Posterior vena cava (tissue), 2 donors: ENCODE data around the gene PPAN. TPM values are rescaled to one million over a fixed set of nuclear protein-coding genes. Genes with fewer than 3 reads are reported as not detected.

Experiments used
- DNase-seq: peaks from one replicate; pipeline ENCODE4 v3.0.0-alpha.2; 2020; ENCODE audit warnings: low spot score
- intact Hi-C, 2 donors: fragments of 100-400 bp; cut with DNase I; formaldehyde crosslinking; loops; one replicate each; pipeline versions ENCODE4 v1.14.1 to v1.14.2; 2022 to 2023
- long read RNA-seq, 2 donors: library from polyadenylated mRNA; unstranded; transcript quantifications; one replicate each; pipeline ENCODE4 v2.0.0, GENCODE V29; 2020 to 2021
- total RNA-seq, 2 donors: library from RNA; stranded (reverse); fragmentation: NEBNext Ultra II Directional; extraction: Animal tissue kit (Norgen Biotek cat#: 25700); gene quantifications; one replicate each; pipeline ENCODE4 v1.2.1, GENCODE V29; 2021
- donor health status: DM: yes; HTN: yes; CAD: no.
- donor health status: DM: yes; HTN: yes; CAD: no.

PPAN gene, protein sequence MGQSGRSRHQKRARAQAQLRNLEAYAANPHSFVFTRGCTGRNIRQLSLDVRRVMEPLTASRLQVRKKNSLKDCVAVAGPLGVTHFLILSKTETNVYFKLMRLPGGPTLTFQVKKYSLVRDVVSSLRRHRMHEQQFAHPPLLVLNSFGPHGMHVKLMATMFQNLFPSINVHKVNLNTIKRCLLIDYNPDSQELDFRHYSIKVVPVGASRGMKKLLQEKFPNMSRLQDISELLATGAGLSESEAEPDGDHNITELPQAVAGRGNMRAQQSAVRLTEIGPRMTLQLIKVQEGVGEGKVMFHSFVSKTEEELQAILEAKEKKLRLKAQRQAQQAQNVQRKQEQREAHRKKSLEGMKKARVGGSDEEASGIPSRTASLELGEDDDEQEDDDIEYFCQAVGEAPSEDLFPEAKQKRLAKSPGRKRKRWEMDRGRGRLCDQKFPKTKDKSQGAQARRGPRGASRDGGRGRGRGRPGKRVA
- 10 to 100 TPM; 21.9 to 27.8 TPM for total RNA-seq
- long read RNA-seq, donor 1, transcript PPAN-201 (12 exons, 1,657 nt), result major isoform, 26 of 30 reads
- long read RNA-seq, donor 1, partial matches to known transcripts, result 1 of 30 reads
- long read RNA-seq, donor 1, other reads (novel, unspliced or antisense), result 3 of 30 reads
- long read RNA-seq, donor 2, transcript PPAN-201 (12 exons, 1,657 nt), result major isoform, 53 of 64 reads
- long read RNA-seq, donor 2, partial matches to known transcripts, result 4 of 64 reads
- long read RNA-seq, donor 2, other reads (novel, unspliced or antisense), result 6 of 64 reads

DNA sequence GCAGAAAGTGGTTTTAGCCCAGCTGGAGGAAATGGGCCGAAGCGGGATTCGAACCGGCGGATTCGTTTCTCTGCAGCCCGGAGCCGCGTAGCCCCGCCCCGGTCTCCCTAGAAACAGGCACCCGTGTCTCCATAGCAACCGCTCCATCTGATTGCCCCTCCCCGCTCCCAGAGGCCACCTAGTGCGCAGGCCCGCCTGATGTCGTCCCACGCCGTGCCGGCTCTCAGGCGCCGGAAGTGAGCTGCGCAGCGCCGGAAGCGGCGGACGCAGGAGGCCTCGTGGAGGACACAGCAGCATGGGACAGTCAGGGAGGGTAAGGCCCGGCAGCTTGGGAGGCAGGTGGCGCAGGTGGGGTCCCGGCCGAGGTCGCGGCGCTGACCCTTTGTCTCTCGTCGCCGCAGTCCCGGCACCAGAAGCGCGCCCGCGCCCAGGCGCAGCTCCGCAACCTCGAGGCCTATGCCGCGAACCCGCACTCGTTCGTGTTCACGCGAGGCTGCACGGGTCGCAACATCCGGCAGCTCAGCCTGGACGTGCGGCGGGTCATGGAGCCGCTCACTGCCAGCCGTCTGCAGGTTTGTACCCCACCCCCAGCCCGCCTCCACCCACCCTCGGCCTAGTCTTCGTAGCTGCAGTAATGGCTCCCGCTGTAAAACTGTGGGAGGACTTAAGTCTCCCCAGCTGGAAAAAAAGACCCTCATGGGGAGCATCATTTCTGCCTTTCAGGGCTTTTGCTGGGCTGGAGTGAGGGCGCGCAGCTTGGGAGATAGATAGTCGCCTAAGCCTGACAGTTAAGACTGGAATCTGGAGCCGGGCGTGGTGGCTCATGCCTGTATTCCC is at the start of gene PPAN:
PPAN (plus strand) TSS at position 263 of the 837 bp plus-strand sequence; CDS start at position 296, 33 bp downstream.
- intact Hi-C loops, result no loop called here

DNA sequence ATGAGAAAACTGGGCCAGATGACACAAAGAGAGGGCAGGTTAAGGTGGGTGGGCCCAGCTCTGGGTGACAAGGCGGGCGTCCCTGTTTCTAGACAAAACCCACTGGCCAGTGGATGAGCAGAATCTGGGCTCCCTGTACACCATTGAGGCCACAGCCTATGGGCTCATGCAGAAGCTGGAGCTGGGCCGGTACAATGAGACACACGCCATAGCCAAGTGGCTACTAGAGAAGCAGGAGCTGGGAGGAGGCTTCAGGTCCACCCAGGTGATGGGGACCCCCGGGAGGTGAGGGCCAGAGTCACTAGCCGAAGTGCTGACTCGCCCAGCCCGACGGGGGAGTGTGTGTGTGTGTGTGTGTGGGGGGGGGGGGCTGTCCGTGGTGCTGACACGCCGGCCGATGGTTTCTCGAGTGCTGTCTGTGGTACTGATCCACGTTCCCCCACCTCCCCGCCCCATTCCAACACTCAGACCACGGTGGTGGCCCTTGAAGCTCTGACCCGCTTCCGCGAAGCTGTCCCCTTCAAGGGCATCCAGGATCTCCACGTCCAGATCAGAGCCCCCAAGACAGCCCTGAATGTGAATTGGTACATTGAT is 44.3 kb upstream of the PPAN start:
- intact Hi-C loops, result no loop called here
- DNase-seq, result no peak

More for the DNA sequence above, at the start of gene PPAN:
- peak; percentile 99 for DNase-seq

DNA sequence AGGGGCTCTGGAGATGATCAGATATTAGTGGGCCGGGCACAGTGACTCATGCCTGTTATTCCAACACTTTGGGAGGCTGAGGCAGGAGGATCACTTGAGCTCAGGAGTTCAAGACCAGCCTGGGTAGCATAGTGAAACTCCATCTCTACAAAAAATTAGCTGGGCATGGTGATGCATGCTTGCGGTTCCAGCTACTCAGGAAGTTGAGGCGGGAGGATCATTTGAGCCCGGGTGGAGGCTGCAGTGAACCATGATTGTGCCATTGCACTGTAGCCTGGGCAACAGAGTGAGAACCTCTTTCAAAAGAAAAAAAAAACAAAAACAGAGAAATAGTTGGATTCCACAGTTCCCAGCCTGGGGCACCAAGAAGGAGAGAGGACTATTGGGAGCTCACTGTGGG is 38.0 kb upstream of the PPAN start:
- intact Hi-C loops, result no loop called here
- no peak for DNase-seq

DNA sequence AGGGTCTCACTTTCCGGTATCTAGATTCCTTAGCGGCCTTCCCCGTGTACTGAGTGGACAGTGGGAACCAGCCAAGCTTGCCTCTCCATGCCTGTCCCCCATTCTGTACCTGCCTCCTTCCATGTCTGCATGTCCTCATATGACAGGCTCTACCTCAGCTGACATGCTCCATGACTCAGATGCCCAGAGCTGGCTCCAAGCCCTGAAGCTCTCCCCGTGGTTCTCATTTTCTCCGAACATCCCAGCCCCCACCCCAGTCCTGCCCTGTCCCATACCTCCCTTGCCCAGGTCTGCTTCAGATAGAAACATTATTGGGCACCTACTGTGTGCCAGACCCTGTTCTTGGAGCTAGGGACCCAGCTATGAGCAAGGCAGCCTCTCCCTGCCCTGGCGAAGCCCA is 37.1 kb upstream of the PPAN start:
- DNase-seq, result no peak
- intact Hi-C loops, result no loop called here

DNA sequence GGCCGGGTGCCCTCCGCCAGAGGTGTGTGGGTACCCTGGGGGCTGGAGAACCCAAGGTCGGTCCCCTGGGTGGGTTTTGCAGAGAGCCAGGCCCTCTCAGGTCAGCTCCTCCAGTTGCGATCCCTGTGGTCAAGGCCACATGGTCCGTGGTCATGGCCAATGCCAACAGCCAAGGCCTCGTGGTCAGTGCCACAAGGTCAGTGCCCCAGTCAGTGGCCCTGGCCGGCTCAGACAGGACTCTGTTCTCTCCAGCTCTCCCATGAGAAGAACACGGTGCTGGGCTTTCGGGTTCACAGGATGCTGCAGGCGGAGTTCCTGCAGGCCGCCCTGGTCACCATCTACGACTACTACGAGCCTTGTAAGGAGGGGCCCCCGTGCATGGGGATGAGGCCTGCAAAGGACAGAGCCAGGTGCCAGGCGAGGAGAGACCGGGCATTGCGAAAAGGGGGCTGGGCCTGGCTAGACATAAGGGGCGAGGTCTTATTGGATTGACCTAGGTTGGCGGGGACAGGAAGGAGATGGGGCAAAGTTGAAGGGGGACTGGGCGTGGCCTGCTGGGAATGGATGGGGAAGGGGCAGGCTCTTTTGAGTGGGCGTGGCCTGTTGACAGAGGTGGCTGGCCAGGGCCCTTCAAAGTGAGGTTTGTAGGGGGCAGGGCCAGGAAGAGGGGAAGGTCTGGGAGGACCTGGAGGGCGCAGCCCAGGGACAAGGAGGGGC is 35.3 kb upstream of the PPAN start:
- intact Hi-C loops, result no loop called here
- no peak for DNase-seq

DNA sequence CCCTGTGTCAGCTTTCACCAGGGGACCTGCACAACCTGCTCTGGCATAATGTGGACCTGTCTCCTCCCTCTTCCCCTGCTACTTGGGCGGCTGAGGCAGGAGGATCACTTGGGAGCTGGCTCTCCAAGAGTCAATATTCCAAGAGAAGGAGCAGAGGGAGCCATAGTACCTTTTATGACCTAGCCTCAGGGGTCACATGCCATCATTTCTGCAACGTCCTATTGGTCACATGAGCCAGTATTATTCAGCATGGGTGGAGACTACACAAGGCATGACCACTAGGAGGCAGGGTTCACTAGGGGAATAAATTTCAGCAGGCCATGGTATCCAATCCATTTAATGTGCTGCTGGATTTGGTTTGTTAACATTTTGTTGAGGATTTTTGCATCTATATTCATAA is 32.0 kb upstream of the PPAN start:
- intact Hi-C loops, result no loop called here
- no peak for DNase-seq

DNA sequence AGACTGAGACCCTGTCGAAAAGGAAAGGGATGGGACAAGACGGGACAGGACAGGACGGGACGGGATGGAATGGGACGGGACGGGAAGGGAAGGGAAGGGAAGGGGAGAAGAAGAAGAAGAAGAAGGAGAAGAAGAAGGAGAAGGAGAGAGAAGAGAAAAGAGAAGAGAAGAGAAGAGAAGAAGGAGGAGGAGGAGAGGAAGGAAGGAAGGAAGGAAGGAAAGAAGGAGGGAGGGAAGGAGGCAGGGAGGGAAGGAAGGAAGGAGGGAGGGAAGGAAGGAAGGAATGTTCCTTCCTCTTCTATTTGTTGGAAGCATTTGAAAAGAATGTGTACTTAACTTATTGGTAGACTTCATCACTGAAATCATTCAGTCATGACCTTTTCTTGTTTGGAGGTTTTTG is 29.6 kb upstream of the PPAN start:
- no peak for DNase-seq
- intact Hi-C loops, result no loop called here

DNA sequence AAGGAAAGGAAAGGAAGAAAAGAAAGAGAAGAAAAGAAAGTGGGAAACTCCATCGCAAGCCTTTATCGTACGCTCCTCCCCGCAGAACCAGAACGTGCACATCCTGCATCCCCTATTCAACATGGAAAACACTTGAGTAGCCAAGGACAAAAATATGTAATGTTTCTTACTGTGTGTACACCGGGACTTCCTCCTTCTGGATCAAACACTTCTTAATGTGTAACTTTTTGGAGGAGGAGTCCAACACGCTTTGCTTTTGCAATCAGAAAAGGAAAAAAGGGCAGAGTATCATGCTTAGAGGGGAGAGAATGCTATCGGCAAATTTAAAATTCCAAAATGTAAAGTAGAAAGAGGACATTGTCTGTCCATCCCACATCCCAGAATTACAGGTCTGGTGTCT is 27.8 kb upstream of the PPAN start:
- intact Hi-C loops, result no loop called here
- DNase-seq, result no peak

DNA sequence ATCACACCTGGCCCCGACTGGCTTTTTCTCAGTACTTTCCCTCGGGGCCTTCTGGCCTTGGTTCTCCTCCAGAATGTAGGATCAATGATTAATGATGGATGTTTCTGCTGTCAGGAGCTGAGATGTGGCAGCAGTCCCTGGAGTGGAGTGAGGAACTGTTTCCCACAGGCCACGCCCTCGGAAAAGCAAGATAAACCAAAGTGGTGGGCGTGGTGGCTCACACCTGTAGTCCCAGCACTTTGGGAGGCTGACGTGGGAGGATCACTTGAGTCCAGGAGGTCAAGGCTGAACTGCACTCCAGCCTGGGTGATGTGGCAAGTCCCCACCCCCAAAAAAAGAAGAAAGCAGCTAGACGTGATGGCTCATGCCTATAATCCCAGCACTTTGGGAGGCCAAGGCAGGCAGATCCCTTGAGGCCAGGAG is 27.1 kb upstream of the PPAN start:
- intact Hi-C loops, result no loop called here
- DNase-seq, result no peak

DNA sequence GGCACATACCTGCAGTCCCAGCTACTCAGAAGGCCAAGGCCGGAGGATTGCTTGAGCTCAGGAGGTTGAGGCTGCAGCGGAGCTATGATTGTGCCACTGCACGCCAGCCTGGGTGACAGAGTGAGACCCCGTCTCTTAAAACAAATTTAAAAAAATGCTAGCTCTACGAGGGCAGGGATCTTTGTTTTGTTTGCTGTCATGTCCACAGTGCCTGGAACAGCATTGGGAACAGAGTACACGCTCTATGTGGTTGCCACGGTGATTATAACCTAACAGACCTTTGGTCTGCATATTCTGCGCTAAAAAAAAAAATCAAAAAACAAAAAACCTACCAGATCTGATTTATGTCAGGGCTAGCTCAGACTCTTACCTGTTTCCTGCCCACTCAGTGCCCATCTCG is 22.3 kb upstream of the PPAN start:
- no peak for DNase-seq
- intact Hi-C loops, result no loop called here

DNA sequence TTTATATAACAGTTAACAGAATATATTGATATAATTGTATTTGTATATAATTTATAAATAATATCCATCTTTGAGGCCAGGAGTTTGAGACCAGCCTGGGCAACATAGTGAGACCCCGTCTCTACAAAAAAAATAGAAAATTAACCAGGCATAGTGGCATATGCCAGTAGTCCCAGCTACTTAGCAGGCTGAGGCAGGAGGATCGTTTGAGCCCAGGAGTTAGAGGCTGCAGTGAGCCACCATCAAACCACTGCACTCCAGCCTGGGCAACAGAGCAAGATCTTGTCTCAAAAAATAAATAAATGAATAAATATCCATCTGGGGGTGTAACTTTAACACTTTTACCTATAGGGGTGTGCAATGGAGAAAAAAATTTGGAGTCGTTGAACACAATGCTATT is 21.4 kb upstream of the PPAN start:
- no peak for DNase-seq
- intact Hi-C loops, result no loop called here

DNA sequence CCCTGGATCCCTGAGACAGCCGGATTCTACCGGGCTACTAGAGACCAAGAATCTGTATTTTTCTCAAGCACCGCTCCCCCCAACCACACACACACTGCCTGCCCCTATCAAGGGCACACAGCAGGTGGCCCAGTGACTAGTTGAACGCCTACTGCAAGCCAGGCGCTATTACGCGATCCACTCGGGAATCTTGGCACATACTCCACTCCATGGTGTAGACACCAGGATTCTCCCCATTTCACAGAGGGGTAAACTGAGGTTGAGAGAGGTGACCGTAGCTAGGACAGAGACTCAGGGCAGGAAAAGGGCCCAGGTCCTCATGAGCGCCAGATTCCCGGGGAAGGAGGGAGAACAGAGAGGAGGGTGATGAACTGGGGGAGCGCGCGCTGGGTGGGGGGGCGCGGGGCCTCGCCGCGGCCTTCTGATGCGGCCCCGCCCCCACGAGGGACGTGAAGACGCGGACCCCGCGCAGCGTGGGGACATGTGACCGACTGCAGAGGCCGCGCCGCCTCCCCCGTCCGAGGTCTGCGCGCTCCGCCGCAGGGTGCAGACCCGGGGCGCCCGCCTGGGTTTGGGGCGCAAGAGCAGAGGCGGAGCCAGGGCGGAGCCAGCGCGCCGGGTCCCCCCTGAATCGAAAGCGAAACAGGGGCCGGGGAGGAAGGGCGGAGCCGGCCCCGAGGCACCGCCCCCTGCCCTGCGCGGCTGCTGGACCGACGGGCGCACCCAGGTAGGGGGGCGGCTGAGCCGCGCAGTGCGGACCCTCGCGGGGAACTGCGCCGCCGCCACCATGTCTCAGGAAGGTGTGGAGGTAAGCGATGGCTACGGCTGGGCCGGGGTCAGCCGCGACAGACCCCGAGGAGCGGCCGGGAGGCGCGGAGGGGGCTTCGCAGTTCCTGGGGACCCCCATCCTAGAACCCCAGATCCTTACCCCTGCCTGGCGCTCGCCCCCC is 20.2 kb upstream of the PPAN start, which contains the start of gene SHFL:
SHFL (plus strand) TSS at position 677 of the 950 bp plus-strand sequence; CDS start at position 788, 111 bp downstream.
- peak; percentile 92 for DNase-seq

DNA sequence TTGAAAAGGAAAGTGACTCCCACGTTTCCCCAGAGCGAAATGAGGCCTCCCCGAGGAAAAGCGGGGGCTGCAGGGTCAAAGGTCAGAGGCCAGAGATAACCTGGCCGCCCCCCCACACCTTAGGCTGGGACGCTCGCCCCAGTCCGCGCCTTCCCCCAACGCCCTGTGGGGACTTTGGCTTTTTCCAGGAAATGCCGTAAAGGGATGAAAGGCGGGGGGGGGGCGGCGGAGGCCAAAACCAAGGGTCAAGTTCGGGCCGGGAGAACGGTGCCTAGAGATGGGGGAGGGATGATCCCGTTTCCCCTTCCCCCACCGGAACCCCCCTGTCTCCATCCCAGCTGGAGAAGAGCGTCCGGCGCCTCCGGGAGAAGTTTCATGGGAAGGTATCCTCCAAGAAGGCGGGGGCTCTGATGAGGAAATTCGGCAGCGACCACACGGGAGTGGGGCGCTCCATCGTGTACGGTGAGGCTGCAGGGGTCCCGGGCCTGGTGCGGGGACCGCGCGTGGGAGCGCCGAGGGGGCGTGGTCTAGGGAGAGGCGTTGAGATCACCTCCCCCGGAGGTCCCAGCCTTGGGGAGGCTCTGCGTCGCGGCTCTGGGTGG is 19.5 kb upstream of the PPAN start:
- intact Hi-C loops, result no loop called here
- no peak for DNase-seq

More for the DNA sequence above, 20.2 kb upstream of the PPAN start, which contains the start of gene SHFL:
- intact Hi-C loops, result no loop called here

DNA sequence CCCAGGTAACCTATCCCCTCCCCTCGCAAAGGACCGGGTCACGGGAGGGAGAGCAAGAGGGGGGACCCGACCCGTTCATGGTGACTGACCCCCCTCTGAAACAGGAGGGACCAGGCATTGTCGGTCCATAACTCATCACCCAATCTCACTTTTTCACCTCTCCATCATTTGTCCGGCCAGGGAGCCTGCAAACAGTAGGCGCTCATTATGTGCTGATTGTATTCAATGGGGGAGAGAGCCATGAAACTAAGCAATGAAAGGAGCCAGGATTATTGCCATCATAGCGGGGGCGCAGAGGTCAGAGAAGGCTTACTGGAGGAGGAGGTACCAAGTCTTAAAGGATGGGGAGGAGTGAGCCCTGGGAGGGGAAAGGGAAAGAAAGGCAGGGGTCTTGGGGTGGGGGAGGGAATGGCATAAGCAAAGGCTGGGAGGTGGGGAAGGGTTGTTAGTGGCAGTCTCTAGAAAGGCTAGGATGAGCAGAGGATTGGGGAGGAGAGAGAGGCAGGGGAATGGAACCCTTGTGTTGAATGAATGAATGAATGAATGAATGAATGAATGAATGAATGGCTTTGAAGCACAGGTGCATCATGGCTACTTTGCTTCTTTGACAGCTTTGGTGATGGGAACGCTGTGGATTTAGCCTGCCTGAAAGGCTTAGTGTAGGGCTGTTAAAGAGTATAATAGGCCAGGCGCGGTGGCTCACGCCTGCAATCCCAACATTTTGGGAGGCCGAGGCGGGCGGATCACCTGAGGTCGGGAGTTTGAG is 18.7 kb upstream of the PPAN start:
- no peak for DNase-seq

DNA sequence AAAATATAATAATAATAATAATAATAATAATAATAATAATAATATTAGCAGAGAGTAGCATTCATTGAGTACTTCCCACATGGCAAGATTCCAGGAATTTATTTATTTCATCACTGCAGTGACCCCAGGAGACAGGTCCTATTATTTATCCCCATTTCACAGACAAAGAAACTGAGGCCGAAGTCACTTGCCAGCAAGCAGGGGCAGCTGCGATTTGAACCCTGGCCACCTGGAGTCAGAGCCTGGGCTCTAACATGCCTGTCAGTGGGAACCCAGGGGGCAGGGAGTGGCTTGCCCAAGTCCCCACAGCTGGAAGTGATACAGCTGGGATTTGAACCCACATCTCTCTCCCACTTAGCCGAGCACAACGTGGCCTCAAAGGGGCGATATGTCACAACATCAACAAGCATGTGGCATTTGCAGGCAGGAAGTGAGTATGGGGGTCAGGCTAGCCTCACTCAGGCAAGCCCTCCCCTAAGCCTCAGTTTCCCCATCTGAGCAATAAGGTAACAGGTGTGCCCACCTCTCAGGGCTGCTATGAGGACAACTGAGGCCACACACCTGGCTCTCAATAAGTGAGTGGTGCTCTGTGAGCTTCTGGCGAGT is 17.1 kb upstream of the PPAN start:
- no peak for DNase-seq
- intact Hi-C loops, result no loop called here

More for the DNA sequence above, 18.7 kb upstream of the PPAN start:
- intact Hi-C loops, result no loop called here

DNA sequence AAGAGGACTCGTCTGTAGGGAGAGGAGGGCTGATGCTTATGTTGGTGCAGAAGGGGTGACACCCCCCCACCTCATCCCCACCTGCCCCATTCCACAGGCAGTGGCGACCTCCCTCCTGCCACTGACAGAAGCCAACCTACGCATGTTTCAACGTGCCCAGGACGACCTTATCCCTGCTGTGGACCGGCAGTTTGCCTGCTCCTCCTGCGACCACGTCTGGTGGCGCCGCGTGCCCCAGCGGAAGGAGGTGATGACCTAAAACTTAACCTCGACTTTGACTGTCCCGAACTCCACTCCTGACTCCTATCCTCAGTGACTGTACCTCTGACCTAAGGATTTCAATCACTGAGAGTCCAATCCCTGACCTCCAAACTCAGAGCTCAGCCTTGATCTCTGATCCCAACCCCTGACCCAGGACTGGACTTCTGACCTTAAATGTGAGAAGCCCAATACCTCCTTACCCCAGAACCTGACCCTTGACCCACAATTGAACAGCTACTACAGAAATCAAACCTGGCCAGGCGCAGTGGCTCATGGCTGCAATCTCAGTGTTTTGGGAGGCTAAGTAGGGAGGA is 16.3 kb upstream of the PPAN start:
- intact Hi-C loops, result no loop called here
- no peak for DNase-seq
